GM12801 (cell line): ENCODE measurements around the gene ARCN1.

Experiments
- CTCF ChIP-seq: IDR thresholded peaks from one replicate; pipeline ENCODE4 v1.5.1; 2011; ENCODE audit warnings: control low read depth; ENCODE audit not compliant: insufficient read length; ENCODE audit errors: extremely low read depth

Gene ARCN1

GRCh38 chr11:118610225-118610772 lies 38.1 kb downstream of the ARCN1 start:
- TF ChIP-seq CTCF: no peak

- TF ChIP-seq CTCF: no peak
These were observed 38.7 kb downstream of the ARCN1 start for GRCh38 chr11:118610773-118611432.

- TF ChIP-seq CTCF: no peak
These were observed 40.2 kb downstream of the ARCN1 start for GRCh38 chr11:118612378-118612777.

DNA sequence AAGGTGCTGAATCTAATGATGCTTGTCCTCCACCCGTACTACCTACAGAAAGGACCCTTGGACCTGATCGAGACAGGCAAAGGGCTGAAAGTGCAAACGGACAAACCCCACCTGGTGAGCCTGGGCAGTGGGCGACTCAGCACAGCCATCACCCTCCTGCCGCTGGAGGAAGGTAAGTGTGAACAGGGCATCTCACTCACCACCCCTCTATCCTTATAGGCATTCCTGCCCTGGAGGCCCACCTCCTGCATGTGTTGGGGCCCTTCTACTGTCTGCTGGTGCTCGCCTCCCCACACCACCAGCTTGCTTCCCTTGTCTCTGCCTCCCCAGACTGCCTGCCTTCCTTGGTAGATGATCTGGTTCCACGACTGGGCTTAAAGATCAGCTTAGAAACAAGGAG lies 42.3 kb downstream of the ARCN1 start:
- TF ChIP-seq CTCF: no peak

DNA sequence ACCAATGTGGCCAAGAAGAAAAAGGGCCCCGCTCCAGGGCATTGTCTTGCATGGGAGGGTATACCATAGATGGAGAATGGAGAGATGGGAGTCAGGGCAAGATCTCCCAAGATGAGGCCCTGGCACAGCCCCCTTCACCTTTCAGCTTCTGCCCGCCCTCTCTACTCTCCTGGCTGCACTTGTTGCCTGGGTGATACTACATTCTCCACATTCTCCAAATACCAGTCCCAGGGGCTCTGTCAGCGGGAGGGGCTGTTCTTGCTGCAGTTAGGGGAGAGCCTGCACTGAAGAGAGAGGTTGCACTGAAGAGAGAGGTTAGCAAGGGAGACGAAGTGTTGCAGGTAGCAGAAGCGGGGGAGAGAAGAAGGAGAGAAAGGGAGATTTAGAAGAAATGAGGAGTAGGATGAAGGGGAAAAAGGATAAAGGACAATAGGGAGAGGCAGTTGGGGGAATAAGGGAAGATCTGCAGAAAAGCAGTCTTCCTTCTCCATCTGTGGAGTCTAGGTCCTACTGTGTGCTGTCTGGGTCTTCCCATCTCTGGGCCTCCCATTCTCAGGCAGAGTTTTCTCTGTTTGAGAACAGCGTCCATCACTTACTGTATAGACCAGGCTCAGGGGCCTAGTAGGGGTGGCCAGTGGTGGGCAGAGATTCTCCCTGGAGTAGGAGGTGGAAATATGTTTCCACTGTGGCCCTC lies 43.2 kb downstream of the ARCN1 start:
- no peak for TF ChIP-seq CTCF

DNA sequence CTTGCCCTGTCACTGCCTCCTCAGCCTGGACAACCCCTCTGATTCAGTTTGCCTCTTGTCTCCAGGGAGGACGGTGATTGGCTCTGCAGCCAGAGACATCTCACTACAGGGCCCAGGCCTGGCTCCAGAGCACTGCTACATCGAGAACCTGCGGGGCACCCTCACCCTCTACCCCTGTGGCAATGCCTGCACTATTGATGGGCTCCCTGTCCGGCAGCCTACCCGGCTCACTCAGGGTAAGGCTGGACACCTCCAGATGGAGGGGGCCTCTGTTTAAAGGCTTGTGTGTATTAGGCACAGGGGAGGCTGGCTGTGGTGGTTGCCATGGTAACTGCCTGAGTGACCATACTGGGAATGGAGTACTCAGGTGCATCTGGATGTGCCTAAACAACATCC lies 43.8 kb downstream of the ARCN1 start:
- TF ChIP-seq CTCF: no peak

DNA sequence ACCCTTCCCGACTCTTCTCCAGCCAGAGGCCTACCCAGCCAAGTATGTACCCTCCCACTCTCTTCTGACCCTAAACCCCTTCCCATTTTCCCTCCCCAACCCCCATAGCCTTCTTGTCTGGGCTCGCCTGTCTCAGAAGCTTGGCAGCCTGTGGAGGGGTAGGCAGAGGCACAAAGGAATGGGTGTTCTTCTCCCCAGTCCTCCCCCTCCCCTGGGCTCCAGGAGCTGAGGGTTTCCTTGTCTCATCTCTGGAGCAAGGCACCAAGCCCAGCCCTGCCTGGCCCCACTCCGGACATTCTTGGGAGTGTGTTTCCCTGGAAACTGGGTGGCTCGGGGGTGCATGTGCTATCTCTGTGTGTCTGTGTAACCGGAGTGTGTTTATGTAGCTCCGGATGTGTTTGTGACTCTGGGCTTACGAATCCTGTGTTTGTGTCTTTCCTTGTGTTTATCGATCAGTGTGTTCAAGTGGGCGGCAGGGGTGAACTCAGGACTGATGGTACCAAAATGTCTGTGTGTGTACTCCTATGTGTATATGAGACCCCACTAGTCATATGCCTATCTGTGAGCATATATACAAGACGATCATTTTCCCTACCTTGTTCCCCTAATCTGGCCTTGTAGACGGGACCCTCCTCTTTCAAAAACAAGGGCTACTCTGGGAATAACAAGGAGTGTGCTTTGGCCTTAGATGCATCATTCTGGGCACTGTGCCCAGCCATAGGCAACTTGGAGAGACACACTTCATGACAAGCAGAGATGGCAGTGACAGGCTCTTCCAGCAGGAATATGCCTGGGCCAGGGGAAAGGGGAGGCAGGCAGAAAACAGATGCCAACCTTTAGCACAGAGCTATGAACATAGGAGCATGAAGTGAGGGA lies 46.1 kb downstream of the ARCN1 start:
- TF ChIP-seq CTCF: no peak
